Measurements from ENCODE around the gene CORO7. TPM values are rescaled to one million over a fixed set of nuclear protein-coding genes. Genes with fewer than 3 reads are reported as not detected.

Gene CORO7
- polyA plus RNA-seq, 1 of the 3 experiments (the other 2 are of a cell fraction), result 25.8 TPM

GRCh38 chr16:4461250-4462085 lies 45.1 kb upstream of the CORO7 start:
- no peaks in the 10 kb centered on the region for H4K20me1 ChIP-seq (ENCODE audit: insufficient read depth)
- H3K4me2 ChIP-seq, result no peak overlapping the region
- peaks cover 13 to 16% of the 10 kb centered on the region in 2 experiments for H3K36me3 ChIP-seq (replicated peaks in 1 of 2; ENCODE audit: control insufficient read depth in 1 of 2, insufficient read depth in 2 of 2, low read length in 1 of 2)
- no peaks in the 10 kb centered on the region for H3K9me2 ChIP-seq
- peak; percentile 70 for DNase-seq
- ChIA-PET POLR2A (no interaction called here), CTCF (interaction anchor here (1.5 to 1.6 kb wide), 2 partner anchors 12 to 15 kb away, joined by 4 read pairs; partner anchors contain the start of gene HMOX2)
- no peak overlapping the region for H2AFZ ChIP-seq (ENCODE audit: low read depth)
- no peak overlapping the region for H3K27ac ChIP-seq (ENCODE audit: low read depth in 2 of 2, low read length in 1 of 2)
- peaks cover 27% of the 10 kb centered on the region for H3F3A ChIP-seq (replicated peaks; ENCODE audit: insufficient read depth)
- H3K27me3 ChIP-seq (ENCODE audit: insufficient read depth), result no peaks in the 10 kb centered on the region
- no peaks in the 10 kb centered on the region for H3K9me3 ChIP-seq
- TF ChIP-seq RFX5 (IDR thresholded peaks at IDR 0.05; ENCODE audit: low read length), result no peak
- TF ChIP-seq CHD2 (IDR thresholded peaks at IDR 0.05; ENCODE audit: low read length, partially characterized antibody), result no peak
- TF ChIP-seq POLR2AphosphoS5 (IDR thresholded peaks at IDR 0.05; ENCODE audit: low read depth, low read length), result no peak
- TF ChIP-seq YY1 (IDR thresholded peaks at IDR 0.05; ENCODE audit: low read depth), result no peak
- no peak for TF ChIP-seq TEAD4 (IDR thresholded peaks at IDR 0.05; ENCODE audit: borderline replicate concordance, insufficient read depth)
- TF ChIP-seq FOSL2 (IDR thresholded peaks at IDR 0.05; ENCODE audit: borderline replicate concordance, low read depth), result no peak
- no peak for TF ChIP-seq SIN3A (IDR thresholded peaks at IDR 0.05; ENCODE audit: borderline replicate concordance, low read depth, low read length)
- TF ChIP-seq MEF2A (IDR thresholded peaks at IDR 0.05; ENCODE audit: borderline replicate concordance, low read depth), result no peak
- TF ChIP-seq USF1 (IDR thresholded peaks at IDR 0.05; ENCODE audit: borderline replicate concordance, low read depth), result no peak
- TF ChIP-seq FOXJ3 (CRISPR knock-in tag; IDR thresholded peaks at IDR 0.05), result no peak
- no peak for TF ChIP-seq PBX3 (IDR thresholded peaks at IDR 0.05)
- TF ChIP-seq ZBTB33 (IDR thresholded peaks at IDR 0.05; ENCODE audit: borderline replicate concordance, low read depth), result no peak
- TF ChIP-seq RXRA (IDR thresholded peaks at IDR 0.05; ENCODE audit: borderline replicate concordance, low read depth), result no peak
- TF ChIP-seq SMC3 (IDR thresholded peaks at IDR 0.05; ENCODE audit: low read depth, low read length), result no peak
- H3K4me3 ChIP-seq (ENCODE audit: low read depth in 2 of 2, low read length in 1 of 2), result no peak overlapping the region
- H3K9ac ChIP-seq, result no peak overlapping the region
- peaks cover 0 to 8% of the 10 kb centered on the region in 2 experiments; a peak in 1 of 4 replicates for H3K4me1 ChIP-seq (ENCODE audit: control insufficient read depth in 1 of 2, insufficient read depth in 2 of 2, low read depth in 1 of 2, low read length in 1 of 2)
- 94% methylated on average over 21 of the region's 27 CpGs for WGBS (ENCODE audit: low lambda C conversion rate)
- H3K79me2 ChIP-seq (ENCODE audit: insufficient read depth), result no peaks in the 10 kb centered on the region

Measured in SK-N-SH (cell line).